Activated CD8-positive, alpha-beta memory T cell treated with anti-CD3 and anti-CD28 coated beads for 1 hour (primary cell): ENCODE measurements around the gene SPRING1.
A peak's percentile ranks its signal among the peaks of the same experiment; 100 is the strongest.
"Not testable (repeated sequence)": the region's sequence is repeated elsewhere in the genome, so short reads cannot be mapped to it uniquely, and the experiment has no call there.

Experiments used
- DNase-seq, 2 donors: peaks; one replicate each; pipeline ENCODE4 v3.0.0-alpha.2; 2020; ENCODE audit warnings: low read depth in 1 of 2; ENCODE audit errors: extremely low read depth in 1 of 2

The SPRING1 gene, protein sequence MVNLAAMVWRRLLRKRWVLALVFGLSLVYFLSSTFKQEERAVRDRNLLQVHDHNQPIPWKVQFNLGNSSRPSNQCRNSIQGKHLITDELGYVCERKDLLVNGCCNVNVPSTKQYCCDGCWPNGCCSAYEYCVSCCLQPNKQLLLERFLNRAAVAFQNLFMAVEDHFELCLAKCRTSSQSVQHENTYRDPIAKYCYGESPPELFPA

DNA sequence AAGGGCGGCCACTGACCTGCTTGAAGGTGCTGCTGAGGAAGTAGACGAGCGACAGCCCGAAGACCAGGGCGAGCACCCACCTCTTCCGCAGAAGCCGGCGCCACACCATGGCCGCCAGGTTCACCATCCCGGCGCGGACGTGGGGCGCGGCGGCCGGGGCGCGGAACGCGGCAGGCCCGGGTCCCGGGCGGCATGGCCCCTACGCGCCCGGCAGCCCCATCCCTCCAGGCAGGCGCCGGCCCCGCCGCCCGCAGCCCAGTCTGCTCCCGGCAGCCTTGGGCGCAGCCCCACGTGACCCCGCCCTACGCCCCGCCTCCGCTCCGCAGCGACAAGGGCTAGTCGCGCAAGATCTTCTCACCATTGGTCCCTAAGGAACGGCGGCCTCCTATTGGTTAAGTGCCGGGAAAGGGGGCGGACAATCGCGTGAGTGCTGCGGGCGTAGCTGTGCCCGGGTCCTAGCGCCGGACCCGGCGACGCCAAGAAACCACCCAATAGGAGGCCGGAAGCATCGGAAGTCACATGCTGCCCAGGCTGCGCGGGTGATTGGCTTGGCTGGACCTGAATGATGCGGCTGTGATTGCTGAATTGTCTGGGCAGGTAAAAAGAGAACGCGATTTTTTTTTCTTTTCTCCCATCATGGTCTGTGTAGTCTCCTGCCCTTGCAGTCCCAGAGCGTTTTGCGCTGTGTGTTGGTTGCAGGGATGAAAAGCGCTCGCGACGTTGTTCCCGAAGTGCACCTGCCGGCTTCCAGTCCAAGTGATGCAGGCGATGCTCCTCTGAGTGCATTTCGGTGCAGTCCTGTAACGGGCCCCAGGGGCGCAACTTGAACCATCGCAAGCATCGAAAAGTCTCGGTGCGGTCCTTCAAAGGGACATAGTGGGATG lies at the start of gene SPRING1, which contains the start of gene RNFT2:
SPRING1 (minus strand) TSS at position 296 of the 884 bp plus-strand sequence; CDS start at position 127, 169 bp downstream.
RNFT2 (plus strand) TSS at position 542 of the 884 bp plus-strand sequence. CDS start 2,183 bp downstream, outside the sequence.
- peak; percentile 96 to 97 for DNase-seq

DNA sequence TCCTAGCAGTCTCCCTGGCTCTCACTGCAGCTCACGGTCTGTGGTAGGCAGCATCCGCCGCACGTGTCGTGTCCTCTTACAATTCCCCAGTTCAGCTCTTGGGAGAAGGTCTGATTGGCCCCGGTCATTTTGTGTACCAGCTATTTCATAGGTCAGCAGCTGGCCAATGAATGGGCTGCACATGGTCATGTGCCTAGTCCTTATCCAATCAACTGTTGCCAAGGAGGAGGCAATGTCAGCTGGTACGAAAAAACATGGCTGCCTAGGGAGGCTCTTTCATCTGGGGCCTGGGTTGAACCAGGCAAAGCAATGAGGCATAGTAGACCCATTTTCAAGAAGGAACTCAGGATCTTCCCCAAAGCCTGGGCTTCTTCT lies 46.4 kb upstream of the SPRING1 start:
- no peak for DNase-seq

DNA sequence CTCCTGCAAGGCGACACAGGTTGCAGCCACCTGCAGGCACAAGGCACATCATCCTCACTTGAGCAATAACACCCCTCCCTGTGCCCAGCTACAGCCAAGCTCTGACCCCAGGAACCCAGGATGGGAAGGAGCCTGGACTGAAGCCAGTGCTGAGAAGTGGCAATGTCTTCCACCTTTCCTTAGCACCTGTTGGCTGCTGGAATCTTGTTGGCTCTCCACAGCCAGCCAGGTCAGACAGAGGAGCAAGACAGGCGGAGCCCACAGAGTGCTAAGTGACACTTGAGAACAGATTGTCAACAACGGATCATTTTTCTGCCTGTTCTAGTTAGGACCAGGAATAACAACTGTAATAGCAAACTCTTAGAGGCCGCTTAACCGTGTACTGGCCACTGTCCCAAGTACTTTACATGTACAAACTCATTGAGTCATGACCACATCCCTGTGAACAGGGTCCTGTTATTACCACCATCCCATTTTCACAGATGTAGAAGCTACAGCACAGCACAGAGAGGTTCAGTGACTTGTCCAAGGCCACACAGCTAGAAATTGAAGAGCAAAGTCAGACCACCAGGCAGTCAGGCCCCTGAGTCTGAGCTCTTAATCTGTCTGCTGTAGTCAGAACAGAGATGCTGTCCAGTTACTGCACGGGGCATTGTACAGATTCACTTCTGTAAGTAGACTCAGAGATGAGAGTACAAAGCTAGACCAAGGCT lies 45.8 kb upstream of the SPRING1 start:
- no peak for DNase-seq

DNA sequence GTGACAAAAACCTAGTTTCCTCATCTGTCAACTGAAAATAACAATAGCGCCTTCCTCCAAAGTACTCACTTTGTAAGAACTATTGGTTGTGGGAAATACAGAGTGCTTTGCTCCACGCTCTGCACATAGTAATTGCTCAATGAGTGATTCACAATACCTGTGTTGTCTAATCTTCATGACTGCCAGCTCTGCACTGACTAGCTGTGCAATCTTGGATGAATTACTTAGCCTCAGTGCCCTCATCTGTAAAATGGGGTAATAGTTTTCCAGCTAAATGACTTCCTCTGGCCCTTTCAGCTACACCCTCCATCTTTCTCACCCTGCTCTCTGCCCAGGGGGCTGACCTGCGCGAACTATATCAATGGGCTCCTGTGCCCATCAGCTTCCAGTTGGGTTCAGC lies 43.1 kb upstream of the SPRING1 start:
- DNase-seq = no peak

DNA sequence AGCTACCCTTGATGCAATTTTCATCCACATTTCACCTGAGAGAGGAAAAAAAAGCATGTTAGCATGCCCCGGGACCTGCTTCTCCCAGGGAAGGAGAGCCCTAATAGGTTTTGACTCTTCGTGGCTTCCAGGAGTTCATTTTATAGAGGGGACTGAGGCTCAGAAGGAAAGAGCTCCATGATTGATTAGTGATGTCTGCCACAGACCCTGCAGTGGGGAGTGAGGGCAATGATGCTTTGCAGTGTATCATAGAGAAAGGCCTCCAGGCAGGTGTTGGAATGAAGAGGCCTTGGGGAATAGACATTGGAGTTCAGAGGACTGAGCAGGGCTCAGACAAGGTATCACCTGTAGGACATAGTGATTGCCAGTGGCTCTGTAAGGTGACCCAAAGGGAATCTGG lies 41.7 kb upstream of the SPRING1 start:
- no peak for DNase-seq

DNA sequence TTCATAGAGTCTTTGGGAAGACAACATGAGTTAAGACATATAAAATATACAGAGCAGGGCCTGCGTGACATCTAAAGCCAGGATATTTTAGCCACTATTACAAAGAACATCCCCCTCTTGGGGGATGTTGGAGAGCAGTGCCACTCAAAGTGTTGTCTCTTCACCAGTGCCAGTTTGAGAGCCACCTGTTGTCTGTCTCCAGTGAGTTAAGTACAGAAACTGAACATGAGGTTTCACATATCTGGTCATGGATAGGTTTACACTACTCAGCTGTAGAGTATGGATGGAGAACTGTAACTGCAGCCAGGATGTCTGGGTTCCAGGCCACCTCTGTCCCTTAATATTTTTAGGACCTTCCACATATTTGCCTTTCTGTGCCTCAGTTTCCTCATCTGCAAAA lies 39.4 kb upstream of the SPRING1 start:
- no peak for DNase-seq

DNA sequence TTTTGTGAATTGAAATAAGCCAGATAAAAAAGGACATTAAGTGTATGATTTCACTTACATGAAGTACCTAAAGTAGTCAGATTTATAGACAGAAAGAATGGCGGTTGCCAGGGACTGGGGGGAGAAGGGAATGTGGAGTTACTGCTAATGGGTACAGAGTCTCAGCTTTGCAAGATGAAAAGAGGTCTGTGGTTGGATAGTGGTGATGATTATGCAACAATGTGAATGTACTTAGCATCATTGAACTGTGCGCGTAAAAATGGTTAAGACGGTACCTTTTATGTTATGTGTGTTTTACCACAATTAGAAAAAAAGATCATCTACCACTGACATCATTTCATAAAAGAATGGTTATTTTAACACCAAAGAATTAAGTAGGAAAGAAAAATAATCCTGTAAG lies 36.2 kb upstream of the SPRING1 start:
- DNase-seq = no peak

DNA sequence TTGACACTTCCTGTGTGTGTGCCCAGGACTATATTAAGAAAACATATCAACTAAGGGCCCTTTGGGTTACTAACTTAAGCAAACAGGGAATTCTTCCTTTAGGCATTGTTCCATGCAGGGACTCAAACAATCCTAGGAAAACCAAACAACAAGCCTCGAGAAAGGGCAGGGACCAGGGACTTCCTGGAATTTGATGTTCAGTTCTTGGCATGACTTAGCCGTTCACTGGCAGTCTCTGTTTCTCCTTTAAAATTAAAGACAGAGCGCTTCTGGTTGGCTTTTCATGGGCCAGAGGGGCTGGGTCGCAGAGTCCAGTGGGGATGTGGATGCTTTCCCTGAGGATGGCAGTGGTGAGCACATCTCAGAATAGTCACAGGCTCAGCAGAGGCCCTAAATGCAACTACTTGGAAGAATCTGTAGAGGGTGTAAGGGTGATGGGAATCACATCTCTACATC lies 35.4 kb upstream of the SPRING1 start:
- DNase-seq = no peak

DNA sequence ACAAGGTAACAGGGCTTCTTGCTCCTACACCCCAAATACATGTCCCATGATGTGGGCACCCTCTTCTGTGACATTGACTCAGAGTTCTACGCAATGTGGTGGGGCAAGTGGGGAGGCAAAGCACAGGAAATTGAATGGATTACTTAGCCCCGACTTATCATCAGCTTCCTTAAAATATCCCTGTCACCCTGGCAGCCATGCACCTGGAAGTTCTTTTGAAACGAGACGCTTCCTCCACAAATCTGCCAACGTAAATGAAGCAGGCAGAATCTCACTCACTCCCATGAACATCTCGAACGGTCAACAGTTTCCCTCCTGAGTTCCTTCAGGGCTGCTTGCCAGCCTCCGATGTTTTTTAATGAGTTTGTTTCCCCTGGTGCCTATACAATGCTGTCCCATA lies 33.8 kb upstream of the SPRING1 start:
- DNase-seq = no peak

DNA sequence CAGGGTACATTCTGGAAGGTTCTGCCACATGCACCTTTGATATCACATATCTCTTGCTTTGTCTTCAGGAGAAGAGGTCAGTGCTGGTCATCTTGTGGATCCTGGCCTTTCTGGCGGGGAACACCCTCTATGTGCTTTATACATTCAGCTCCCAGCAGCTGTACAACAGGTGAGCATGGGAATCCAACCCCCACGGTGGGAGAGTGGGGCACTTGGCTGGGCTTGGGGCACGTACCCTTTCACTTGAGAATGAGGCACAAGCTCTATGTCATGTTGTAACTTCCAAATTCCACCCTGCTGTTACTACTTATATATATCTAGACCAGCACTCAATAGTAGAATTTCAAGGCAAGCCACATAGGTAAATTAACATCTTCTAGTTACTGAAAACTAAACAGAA lies 28.9 kb upstream of the SPRING1 start:
- DNase-seq = no peak

DNA sequence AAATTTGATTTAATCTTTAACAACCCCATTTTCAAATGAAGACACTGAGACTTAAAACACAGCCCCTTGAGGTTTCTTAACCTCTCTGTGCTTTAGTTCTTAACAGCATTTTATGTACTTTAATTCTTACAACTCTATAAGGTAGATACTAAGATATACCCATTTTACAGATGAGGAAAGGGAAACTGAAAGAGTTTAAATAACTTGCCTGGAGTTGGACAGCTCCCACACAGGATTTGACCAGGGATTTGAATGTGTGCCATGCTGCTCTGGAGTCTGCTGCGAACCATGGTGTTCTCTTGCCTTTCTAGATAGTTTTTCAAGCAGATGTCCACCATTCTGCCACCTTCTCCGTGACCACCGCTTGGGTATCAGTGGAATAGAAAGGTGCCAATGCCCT lies 28.4 kb upstream of the SPRING1 start:
- DNase-seq = no peak

DNA sequence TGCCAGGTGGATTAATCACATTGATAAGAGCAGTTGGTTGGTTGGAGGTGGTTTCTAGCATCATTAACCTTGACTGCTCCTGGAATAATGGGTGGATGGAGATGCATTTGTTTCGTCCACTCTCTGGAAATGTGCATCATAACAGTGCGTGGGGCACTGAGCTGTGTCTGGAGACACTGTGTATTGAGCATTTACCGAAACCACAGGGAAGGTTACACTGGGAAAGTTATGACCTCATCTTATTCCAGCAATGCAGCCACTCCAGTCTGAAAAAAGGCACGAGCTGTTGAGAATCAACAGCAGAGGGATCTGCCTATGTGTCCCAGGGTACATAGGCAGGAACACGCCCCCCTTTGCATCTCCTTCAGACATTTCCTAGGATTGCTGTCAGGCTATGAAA lies 27.4 kb upstream of the SPRING1 start:
- no peak for DNase-seq

DNA sequence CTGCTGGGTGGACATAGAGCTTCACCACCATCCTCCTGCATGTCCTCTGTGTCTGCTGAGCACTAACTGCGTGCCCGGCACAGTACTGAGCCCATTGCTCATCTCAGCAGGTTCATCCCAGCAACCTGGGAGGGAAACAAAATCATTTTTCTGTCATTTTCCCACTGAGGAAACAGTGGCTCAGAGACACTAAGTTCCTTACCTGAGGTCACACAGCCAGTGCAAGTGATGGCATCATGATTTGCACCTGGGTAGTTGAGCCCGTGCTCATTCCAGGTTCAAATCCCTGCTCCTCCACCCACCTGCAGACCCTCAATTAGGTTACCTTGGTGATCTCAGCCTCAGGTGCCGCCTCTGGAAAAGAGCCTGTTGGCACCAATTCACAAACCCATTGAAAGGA lies 23.6 kb upstream of the SPRING1 start:
- no peak for DNase-seq

DNA sequence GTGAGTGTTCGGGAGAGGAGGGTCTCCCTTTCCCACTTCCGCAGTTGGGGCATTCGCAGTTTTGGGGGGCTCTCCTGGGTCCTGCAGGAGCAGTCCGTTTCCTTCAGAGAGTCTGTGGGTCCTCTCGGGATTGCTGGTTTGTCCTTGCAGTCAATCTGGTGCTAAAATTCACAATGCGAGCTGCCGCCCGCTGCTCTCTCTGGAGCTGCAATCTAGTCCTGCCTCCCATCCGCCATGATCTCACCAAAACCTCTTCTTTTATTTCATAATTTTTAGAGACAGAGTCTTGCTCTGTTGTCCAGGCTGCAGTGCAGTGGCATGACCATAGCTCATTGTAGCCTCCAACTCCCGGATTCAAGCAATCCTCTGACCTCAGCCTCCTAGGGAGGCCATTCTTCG lies 22.8 kb upstream of the SPRING1 start:
- DNase-seq = no peak

DNA sequence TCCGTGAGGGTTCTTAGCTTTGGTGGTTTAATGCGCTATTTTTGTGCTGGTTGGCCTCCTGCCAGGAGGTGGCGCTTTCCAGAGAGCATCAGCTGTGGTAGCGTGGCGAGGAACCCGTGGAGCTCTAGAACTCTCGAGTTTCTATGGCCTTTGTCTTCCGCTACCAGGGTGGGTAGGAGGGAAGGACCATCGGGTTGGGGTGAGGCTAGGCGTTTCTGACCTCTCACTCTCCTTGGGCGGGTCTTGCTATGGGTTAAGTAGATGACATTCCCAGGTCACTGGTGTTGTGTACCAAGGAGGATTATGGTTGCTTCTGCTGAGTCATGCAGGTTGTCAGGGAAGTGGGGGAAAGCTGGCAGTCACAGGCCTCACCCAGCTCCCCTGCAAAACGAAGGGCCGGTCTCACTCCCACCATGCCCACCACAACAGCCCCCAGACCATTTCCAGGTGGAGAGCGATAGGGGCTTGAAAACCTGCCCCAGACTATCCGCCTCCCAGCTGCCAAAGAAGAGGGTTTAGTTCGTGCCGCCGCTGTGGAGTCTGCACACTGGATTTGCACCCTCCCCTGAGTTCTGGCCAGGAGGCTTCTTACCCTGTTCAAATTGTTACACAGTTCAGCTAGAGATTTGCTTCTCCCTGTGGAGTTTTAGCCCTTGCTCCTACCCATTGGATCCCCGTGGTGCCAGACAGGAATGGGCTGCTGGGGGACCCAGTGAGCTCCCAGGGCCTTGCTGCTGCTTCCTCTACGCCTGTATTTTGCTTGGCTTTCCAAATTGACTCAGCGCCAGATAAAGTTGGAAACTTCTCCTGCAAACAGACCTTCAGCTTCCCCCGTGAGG lies 22.1 kb upstream of the SPRING1 start:
- DNase-seq = no peak

DNA sequence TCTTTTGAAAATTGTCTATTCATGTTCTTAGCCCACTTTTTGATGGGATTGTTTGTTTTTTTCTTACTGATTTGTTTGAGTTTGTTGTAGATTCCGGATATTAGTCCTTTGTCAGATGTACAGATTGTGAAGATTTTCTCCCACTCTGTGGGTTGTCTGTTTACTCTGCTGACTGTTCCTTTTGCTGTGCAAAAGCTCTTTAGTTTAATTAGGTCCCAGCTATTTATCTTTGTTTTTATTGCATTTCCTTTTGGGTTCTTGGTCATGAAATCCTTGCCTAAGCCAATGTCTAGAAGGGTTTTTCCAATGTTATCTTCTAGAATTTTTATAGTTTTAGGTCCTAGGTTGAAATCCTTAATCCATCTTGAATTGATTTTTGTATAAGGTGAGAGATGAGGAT lies 16.9 kb upstream of the SPRING1 start:
- not testable (repeated sequence) for DNase-seq

DNA sequence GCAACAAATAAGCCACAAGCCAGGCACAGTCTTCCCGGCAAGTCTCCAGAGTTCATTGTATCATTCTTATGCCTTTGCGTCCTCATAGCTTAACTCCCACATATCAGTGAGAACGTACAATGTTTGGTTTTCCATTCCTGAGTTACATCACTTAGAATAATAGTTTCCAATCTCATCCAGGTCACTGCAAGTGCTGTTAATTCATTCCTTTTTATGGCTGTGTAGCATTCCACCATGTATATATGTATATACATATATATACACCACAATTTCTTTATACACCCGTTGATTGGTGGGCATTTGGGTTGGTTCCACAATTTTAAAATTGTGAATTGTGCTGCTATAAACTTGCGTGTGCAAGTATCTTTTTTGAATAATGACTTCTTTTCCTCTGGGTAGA lies 16.2 kb upstream of the SPRING1 start:
- not testable (repeated sequence) for DNase-seq

DNA sequence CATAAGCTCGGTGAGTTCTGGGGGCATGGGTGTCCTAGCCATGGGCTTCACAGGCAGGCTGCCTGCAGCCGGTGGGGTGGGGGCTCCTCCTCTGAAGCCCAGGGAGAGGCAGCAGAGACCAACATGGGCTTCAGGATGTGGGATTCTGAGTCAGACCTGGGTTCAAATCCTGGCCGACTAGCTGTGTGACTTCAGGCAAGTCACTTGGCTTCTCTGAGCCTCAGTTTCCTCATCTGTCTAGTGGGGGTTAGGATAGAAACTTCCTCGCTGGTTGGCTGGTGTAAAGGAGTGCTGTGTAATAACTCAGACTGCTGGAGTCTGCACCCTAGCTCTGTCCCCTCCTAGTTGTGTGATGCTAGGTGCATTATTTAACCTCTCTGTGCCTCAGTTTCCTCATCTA lies 12.4 kb upstream of the SPRING1 start:
- no peak for DNase-seq

DNA sequence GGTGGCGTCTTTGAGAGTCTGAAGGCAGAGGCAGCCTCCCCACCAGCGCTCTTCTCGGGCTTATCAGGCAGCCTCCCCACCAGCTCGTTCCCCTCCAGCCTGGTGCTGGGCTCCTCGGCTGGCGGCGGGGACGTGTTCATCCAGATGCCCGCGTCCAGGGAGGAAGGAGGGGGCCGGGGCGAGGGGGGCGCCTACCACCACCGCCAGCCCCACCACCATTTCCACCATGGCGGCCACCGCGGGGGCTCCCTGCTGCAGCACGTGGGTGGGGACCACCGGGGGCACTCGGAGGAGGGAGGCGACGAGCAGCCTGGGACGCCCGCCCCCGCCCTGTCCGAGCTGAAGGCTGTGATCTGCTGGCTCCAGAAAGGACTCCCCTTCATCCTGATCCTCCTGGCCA lies 12.0 kb upstream of the SPRING1 start:
- no peak for DNase-seq

DNA sequence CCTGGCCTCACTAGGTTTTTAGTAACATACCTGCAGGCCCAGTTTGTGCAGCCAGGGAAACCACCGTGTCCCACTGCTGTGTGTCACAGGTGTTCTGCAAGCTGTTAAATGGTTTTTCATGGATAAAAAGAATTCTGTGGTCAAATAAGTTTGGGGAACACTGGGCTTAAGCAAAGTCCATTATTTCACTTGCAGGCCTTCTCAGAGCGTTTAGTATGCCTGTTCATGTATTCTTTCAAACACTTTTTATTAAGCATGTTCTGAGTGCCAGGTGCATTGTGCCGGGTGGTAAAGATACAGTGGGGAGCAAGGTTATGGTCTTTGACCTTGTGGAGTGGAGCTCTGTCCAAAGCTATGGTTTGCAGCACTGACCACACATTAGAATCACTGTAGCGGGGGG lies 7.7 kb upstream of the SPRING1 start:
- DNase-seq = no peak

DNA sequence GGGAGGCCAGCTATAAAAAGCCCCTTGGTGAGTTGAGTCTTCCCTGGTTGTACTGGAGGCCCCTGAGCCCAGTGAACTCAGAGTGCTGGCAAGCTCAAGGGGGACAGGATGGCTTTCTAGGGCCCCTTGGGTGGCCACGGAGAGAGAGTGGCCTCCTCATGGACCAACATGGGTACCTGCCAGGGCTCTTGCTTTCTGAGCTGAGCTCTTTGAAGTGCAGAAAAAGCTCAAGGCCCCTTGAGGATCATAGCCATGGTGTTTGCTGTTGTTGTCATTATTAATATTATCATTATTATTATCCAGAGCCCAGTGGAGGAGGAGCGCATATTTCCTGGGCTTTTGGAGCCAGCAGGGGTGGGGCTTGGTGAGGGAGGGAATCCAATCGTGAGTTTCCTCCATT lies 6.9 kb upstream of the SPRING1 start:
- no peak for DNase-seq
